ENCODE results near the gene FLVCR2. TPM values are rescaled to one million over a fixed set of nuclear protein-coding genes. Genes with fewer than 3 reads are reported as not detected.
"Not testable (repeated sequence)": the region's sequence is repeated elsewhere in the genome, so short reads cannot be mapped to it uniquely, and the experiment has no call there.

The FLVCR2 gene
- total and polyA plus RNA-seq, 2 experiments from 2014 or later: 0.33 TPM; not detected in 1

DNA sequence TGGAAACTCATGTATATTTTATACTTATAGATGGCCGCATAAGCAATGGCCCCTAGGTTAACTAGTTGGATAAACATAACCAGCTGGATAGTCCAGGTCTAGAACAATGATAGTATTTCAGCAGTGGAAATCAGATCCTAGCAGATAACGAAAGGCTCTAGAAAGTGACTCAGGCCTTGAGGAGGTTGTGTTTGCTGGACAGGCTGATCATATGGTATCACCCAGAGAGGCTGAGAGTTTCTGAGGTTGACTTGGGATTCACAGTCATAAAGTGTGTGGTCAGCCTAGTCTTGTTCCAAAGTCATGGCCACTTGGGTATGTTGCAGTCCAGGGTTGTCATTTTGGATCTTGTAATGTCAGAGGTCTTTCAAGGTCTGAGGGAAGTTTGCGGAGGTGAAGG lies 16.8 kb downstream of the FLVCR2 start:
- Histone ChIP-seq H3F3A (ENCODE audit: insufficient read depth) (no peaks in the 10 kb centered on the region), H4K20me1 (ENCODE audit: insufficient read depth) (no peaks in the 10 kb centered on the region), H3K79me2 (ENCODE audit: insufficient read depth) (no peaks in the 10 kb centered on the region), H3K4me3 (no peak overlapping the region), H3K9me2 (ENCODE audit: insufficient read depth) (no peaks in the 10 kb centered on the region), H3K36me3 (ENCODE audit: low read depth) (no peaks in the 10 kb centered on the region), H3K4me1 (ENCODE audit: insufficient read depth) (no peaks in the 10 kb centered on the region), H3K9me3 (ENCODE audit: low read depth) (no peaks in the 10 kb centered on the region), H2AFZ (no peak overlapping the region), H3K27me3 (replicated peaks; ENCODE audit: insufficient read depth) (peaks cover 8% of the 10 kb centered on the region), H3K4me2 (ENCODE audit: unreplicated experiment) (no peak overlapping the region), H3K9ac (no peak overlapping the region), H3K27ac (no peak overlapping the region)
- no peak for DNase-seq
- 71 to 72% methylated on average over 3 of the region's 3 CpGs for WGBS, 2 experiments (ENCODE audit: low coverage in 1 of 2, low lambda C conversion rate in 2 of 2, missing lambda C conversion rate in 2 of 2)
- in situ Hi-C loops (cut with MboI): no loop called here
- TF ChIP-seq EZH2 (IDR thresholded peaks at IDR 0.05; ENCODE audit: insufficient read depth, poor library complexity, severe bottlenecking): no peak
- TF ChIP-seq EZH2phosphoT487 (IDR thresholded peaks at IDR 0.05; ENCODE audit: insufficient read depth, low read depth): no peak

DNA sequence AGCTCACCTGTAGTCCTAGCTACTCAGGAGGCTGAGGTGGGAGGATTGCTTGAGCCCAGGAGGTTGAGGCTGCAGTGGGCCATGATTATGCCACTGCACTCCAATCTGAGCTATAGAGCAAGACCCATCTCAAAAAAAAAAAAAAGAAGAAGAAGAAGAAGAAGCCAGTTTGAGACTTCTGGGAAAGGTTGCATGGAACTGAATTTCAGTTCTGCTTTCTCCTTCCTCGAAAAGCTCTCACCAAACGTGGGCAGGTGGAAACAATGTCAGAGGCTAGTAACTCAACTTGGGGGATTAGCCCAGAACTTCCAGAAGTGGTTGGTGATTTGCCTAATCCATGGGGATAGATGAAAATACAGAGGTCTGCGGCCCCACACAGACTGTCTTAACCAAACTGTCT lies 18.7 kb downstream of the FLVCR2 start:
- Histone ChIP-seq H3F3A (ENCODE audit: insufficient read depth) (no peaks in the 10 kb centered on the region), H3K4me3 (no peak overlapping the region), H3K79me2 (ENCODE audit: insufficient read depth) (no peaks in the 10 kb centered on the region), H3K9me3 (ENCODE audit: low read depth) (no peaks in the 10 kb centered on the region), H4K20me1 (ENCODE audit: insufficient read depth) (no peaks in the 10 kb centered on the region), H3K27ac (no peak overlapping the region), H3K9ac (no peak overlapping the region), H3K36me3 (ENCODE audit: low read depth) (no peaks in the 10 kb centered on the region), H3K4me2 (ENCODE audit: unreplicated experiment) (no peak overlapping the region), H3K27me3 (replicated peaks; ENCODE audit: insufficient read depth) (peaks cover 18% of the 10 kb centered on the region), H3K4me1 (ENCODE audit: insufficient read depth) (no peaks in the 10 kb centered on the region), H3K9me2 (ENCODE audit: insufficient read depth) (no peaks in the 10 kb centered on the region), H2AFZ (no peak overlapping the region)
- 33 to 41% methylated on average over 3 of the region's 3 CpGs for WGBS, 2 experiments (ENCODE audit: low coverage in 1 of 2, low lambda C conversion rate in 2 of 2, missing lambda C conversion rate in 2 of 2)
- no peak for TF ChIP-seq EZH2 (IDR thresholded peaks at IDR 0.05; ENCODE audit: insufficient read depth, poor library complexity, severe bottlenecking)
- no peak for TF ChIP-seq EZH2phosphoT487 (IDR thresholded peaks at IDR 0.05; ENCODE audit: insufficient read depth, low read depth)
- in situ Hi-C loops (cut with MboI): no loop called here
- no peak for DNase-seq

DNA sequence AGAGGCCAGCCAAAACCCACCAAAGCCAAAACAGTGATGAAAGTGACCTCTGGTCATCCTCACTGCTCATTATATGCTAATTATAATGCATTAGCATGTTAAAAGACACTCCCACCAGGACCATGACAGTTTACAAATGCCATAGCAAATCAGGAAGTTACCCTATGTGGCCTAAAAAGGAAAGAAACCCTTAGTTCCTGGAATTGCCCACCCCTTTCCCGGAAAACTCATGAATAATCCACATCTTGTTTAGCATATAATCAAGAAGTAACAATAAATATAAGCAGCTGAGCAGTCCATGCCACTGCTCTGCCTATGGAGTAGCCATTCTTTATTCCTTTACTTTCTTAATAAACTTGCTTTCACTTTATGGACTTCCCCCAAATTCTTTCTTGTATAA lies 21.7 kb downstream of the FLVCR2 start:
- H4K20me1 ChIP-seq (ENCODE audit: insufficient read depth); H3K27ac ChIP-seq; in situ Hi-C loops (cut with MboI); H3K9me2 ChIP-seq (ENCODE audit: insufficient read depth); DNase-seq; H3K4me3 ChIP-seq; H3K4me1 ChIP-seq (ENCODE audit: insufficient read depth); H3K9me3 ChIP-seq (ENCODE audit: low read depth); H3K4me2 ChIP-seq (ENCODE audit: unreplicated experiment); H2AFZ ChIP-seq; H3K79me2 ChIP-seq (ENCODE audit: insufficient read depth); H3K36me3 ChIP-seq (ENCODE audit: low read depth); H3K9ac ChIP-seq; H3F3A ChIP-seq (ENCODE audit: insufficient read depth): not testable (repeated sequence)
- H3K27me3 ChIP-seq (replicated peaks; ENCODE audit: insufficient read depth): peaks cover 19% of the 10 kb centered on the region
- 60 to 71% methylated on average over 1 of the region's 1 CpG for WGBS, 2 experiments (ENCODE audit: low coverage in 1 of 2, low lambda C conversion rate in 2 of 2, missing lambda C conversion rate in 2 of 2)

DNA sequence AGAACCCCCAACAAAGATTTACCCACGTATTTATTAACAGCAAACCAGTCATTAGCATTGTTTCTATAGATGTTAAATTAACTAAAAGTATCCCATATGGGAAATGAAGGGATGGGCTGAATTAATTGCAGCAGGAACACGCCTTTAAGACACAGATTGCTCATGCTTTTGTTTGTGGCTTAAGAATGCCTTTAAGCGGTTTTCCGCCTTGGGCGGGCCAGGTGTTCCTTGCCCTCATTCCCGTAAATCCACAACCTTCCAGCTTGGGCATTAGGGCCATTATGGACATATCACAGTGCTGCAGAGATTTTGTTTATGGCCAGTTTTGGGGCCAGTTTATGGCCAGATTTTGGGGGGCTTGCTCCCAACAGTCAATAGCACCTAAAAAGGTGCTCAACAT lies 22.6 kb downstream of the FLVCR2 start:
- H3K4me1 ChIP-seq (ENCODE audit: insufficient read depth); H3K4me3 ChIP-seq; DNase-seq; H3K9me2 ChIP-seq (ENCODE audit: insufficient read depth); H3K9me3 ChIP-seq (ENCODE audit: low read depth); H2AFZ ChIP-seq; H3F3A ChIP-seq (ENCODE audit: insufficient read depth); H3K9ac ChIP-seq; H4K20me1 ChIP-seq (ENCODE audit: insufficient read depth); H3K4me2 ChIP-seq (ENCODE audit: unreplicated experiment); H3K27ac ChIP-seq; H3K36me3 ChIP-seq (ENCODE audit: low read depth); in situ Hi-C loops (cut with MboI); H3K79me2 ChIP-seq (ENCODE audit: insufficient read depth): not testable (repeated sequence)
- WGBS, 2 experiments (ENCODE audit: low coverage in 1 of 2, low lambda C conversion rate in 2 of 2, missing lambda C conversion rate in 2 of 2): 73 to 74% methylated on average over 6 of the region's 6 CpGs
- peaks cover 19% of the 10 kb centered on the region for H3K27me3 ChIP-seq (replicated peaks; ENCODE audit: insufficient read depth)

DNA sequence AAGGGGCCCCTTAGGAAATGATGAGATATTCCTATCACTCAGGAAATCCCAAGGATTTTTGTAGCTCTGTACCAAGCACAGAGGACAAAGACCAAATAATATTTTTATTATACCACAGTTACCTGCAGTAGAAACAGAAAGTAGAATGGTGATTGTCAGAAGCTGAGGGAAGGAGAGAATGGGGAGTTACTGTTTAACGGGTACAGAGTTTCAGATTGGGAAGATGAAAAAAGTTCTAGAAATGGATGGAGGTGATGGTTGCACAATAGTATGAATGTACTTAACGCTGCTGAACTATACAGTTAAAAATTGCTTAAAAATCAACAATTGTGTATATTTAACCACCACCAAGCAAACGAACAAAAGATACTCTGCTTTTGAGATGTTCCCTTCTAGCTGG lies 24.1 kb downstream of the FLVCR2 start:
- Histone ChIP-seq H3K27me3 (replicated peaks; ENCODE audit: insufficient read depth) (peaks cover 19% of the 10 kb centered on the region), H3K9me3 (ENCODE audit: low read depth) (no peaks in the 10 kb centered on the region), H4K20me1 (ENCODE audit: insufficient read depth) (no peaks in the 10 kb centered on the region), H3F3A (ENCODE audit: insufficient read depth) (no peaks in the 10 kb centered on the region), H3K4me3 (no peak overlapping the region), H3K9me2 (ENCODE audit: insufficient read depth) (no peaks in the 10 kb centered on the region), H3K36me3 (ENCODE audit: low read depth) (no peaks in the 10 kb centered on the region), H3K79me2 (ENCODE audit: insufficient read depth) (no peaks in the 10 kb centered on the region), H3K4me2 (ENCODE audit: unreplicated experiment) (no peak overlapping the region), H3K9ac (no peak overlapping the region), H3K4me1 (ENCODE audit: insufficient read depth) (no peaks in the 10 kb centered on the region), H2AFZ (no peak overlapping the region), H3K27ac (no peak overlapping the region)
- 61 to 62% methylated on average over 3 of the region's 3 CpGs for WGBS, 2 experiments (ENCODE audit: low coverage in 1 of 2, low lambda C conversion rate in 2 of 2, missing lambda C conversion rate in 2 of 2)
- DNase-seq: no peak
- TF ChIP-seq EZH2phosphoT487 (IDR thresholded peaks at IDR 0.05; ENCODE audit: insufficient read depth, low read depth) (no peak), EZH2 (IDR thresholded peaks at IDR 0.05; ENCODE audit: insufficient read depth, poor library complexity, severe bottlenecking) (no peak)
- in situ Hi-C loops (cut with MboI): no loop called here

Data from GM23248 (cell line).